HepG2 (cell line): ENCODE measurements around the gene CHID1. TPM values are rescaled to one million over a fixed set of nuclear protein-coding genes. Genes with fewer than 3 reads are reported as not detected.

Source experiments
- ATAC-seq: fragments of 200-7000 bp; cut with Tn5 transposase; 3 replicates; pipeline ENCODE4 v1.9.1; 2020; ENCODE audit warnings: mild to moderate bottlenecking, moderate library complexity
- BruUV-seq: library from RNA; stranded (reverse); fragments of 400-500 nt; replicated peaks from 2 replicates; lab custom pipeline; 2021; lab: Mats Ljungman, UMichigan
- CTCF ChIA-PET: fragments of 300-600 bp; formaldehyde crosslinking; extraction: SDS; loops from one replicate; lab custom pipeline; 2021; ENCODE audit warnings: low total read pairs, inconsistent platforms, low intra/inter-chr PET ratio; lab: Yijun Ruan, JAX
- POLR2A ChIA-PET: fragments of 350-600 bp; sonication (Branson Sonifier 250); formaldehyde crosslinking; loops from one replicate; lab custom pipeline; 2020; ENCODE audit warnings: antibody characterized with exemption, inconsistent platforms; lab: Yijun Ruan, JAX
- DNase-seq: peaks from one replicate; pipeline ENCODE4 v3.0.0-alpha.2; 2015; ENCODE audit warnings: low spot score
- FAIRE-seq: peaks from 3 replicates; lab custom pipeline; 2011; peaks lifted over from hg19 to GRCh38; lab: Jason Lieb, UNC
- H2AFZ ChIP-seq: one replicate; pipeline ENCODE4 v1.6.1; 2011; ENCODE audit warnings: low read length, inconsistent platforms
- H3K27ac ChIP-seq: fragments of 300-600 bp; 3 replicates; pipeline ENCODE4 v1.8.0; 2011; ENCODE audit warnings: mixed run types, mild to moderate bottlenecking, mixed read lengths, low read length, inconsistent platforms; ENCODE audit not compliant: insufficient read depth; ENCODE audit errors: extremely low read length
- H3K27me3 ChIP-seq, 2 experiments: fragments of 200-600 bp in 1 of 2; 2 replicates in 1 of 2; 3 replicates in 1 of 2; pipeline versions ENCODE4 v1.6.0 to v1.8.0; 2011; ENCODE audit warnings: low read length in 2 of 2, mild to moderate bottlenecking in 2 of 2, moderate library complexity in 2 of 2, inconsistent platforms in 1 of 2; ENCODE audit not compliant: insufficient read depth in 2 of 2, control insufficient read depth in 1 of 2
- H3K36me3 ChIP-seq, 2 experiments: fragments of 200-600 bp in 1 of 2; replicated peaks in 1 of 2; 2 replicates in 1 of 2; 3 replicates in 1 of 2; pipeline versions ENCODE4 v1.5.1 to v1.8.0; 2011; ENCODE audit warnings: low read length in 2 of 2, inconsistent platforms in 1 of 2; ENCODE audit not compliant: insufficient read depth in 2 of 2, control insufficient read depth in 1 of 2
- H3K4me1 ChIP-seq: 2 replicates; pipeline ENCODE4 v1.5.1; 2012; ENCODE audit warnings: low read length, inconsistent platforms; ENCODE audit not compliant: insufficient read depth
- H3K4me2 ChIP-seq: 2 replicates; pipeline ENCODE4 v1.6.0; 2011; ENCODE audit warnings: low read depth, low read length, inconsistent platforms
- H3K4me3 ChIP-seq, 3 experiments: fragments of 200-600 bp in 1 of 3; sonication (generic), shearing (Covaris generic) in 1 of 3; replicated peaks in 1 of 3; 2 replicates each; pipeline ENCODE4 v1.5.1; 2011 to 2016; ENCODE audit warnings: low read length in 3 of 3, inconsistent platforms in 2 of 3, low read depth in 2 of 3, mild to moderate bottlenecking in 2 of 3, control low read depth in 1 of 3, mixed read lengths in 1 of 3; ENCODE audit not compliant: insufficient read depth in 1 of 3
- H3K79me2 ChIP-seq: one replicate; pipeline ENCODE4 v1.6.1; 2011; ENCODE audit warnings: low read length, inconsistent platforms; ENCODE audit not compliant: insufficient read depth
- H3K9ac ChIP-seq: 2 replicates; pipeline ENCODE4 v1.6.0; 2011; ENCODE audit warnings: mild to moderate bottlenecking, low read depth, low read length, inconsistent platforms; ENCODE audit not compliant: insufficient read depth
- H3K9me3 ChIP-seq: 2 replicates; pipeline ENCODE4 v1.5.1; 2012; ENCODE audit warnings: mild to moderate bottlenecking, low read length
- H4K20me1 ChIP-seq: 2 replicates; pipeline ENCODE4 v1.6.0; 2011; ENCODE audit warnings: inconsistent platforms, mild to moderate bottlenecking, low read length, moderate library complexity; ENCODE audit not compliant: insufficient read depth
- AGO2 ChIP-seq: fragments of 200-400 bp; formaldehyde crosslinking; optimal IDR thresholded peaks from 2 replicates; pipeline ENCODE3; 2017; ENCODE audit warnings: mild to moderate bottlenecking, low read depth, low read length, moderate library complexity
- FLYWCH1 ChIP-seq: sonication (generic); formaldehyde crosslinking; IDR thresholded peaks from 2 replicates; pipeline ENCODE4 v1.8.1; 2023; ENCODE audit warnings: mild to moderate bottlenecking, missing genetic modification reagents
- GMEB1 ChIP-seq: sonication (generic); formaldehyde crosslinking; IDR thresholded peaks from 2 replicates; pipeline ENCODE4 v1.5.1; 2020; ENCODE audit warnings: missing genetic modification reagents, mild to moderate bottlenecking, borderline replicate concordance
- PCBP1 ChIP-seq: fragments of 200-400 bp; formaldehyde crosslinking; IDR thresholded peaks from 2 replicates; pipeline ENCODE4 v1.6.1; 2017; ENCODE audit warnings: mild to moderate bottlenecking, low read depth, low read length, borderline replicate concordance
- SRSF1 ChIP-seq: fragments of 200-400 bp; formaldehyde crosslinking; optimal IDR thresholded peaks from 2 replicates; pipeline ENCODE3; 2017; ENCODE audit warnings: mild to moderate bottlenecking, low read depth, low read length, moderate library complexity
- ZNF605 ChIP-seq: sonication (generic); formaldehyde crosslinking; IDR thresholded peaks from 2 replicates; pipeline ENCODE4 v1.8.0; 2022; ENCODE audit warnings: mild to moderate bottlenecking, missing genetic modification reagents
- ZNF816 ChIP-seq: sonication (generic); formaldehyde crosslinking; IDR thresholded peaks from 2 replicates; pipeline ENCODE4 v1.8.0; 2022; ENCODE audit warnings: missing genetic modification reagents, mild to moderate bottlenecking, borderline replicate concordance
- ZNF839 ChIP-seq: sonication (generic); formaldehyde crosslinking; IDR thresholded peaks from 2 replicates; pipeline ENCODE4 v1.4.0; 2020; ENCODE audit warnings: missing genetic modification reagents, mild to moderate bottlenecking, borderline replicate concordance
- WGBS: methylation state at CpG from one replicate; pipeline ENCODE4 v1.1.6; 2017; ENCODE audit warnings: low lambda C conversion rate; 5-methylcytosine and 5-hydroxymethylcytosine counted together
- in situ Hi-C: cut with HindIII; loops from 2 replicates; pipeline ENCODE4 v1.10.0; 2017; ENCODE audit warnings: low pct_unique_long_range_greater_than_20kb; ENCODE audit not compliant: extremely low pct_ligation_motif_present
- intact Hi-C: fragments of 100-400 bp; cut with micrococcal nuclease; formaldehyde crosslinking; loops from one replicate; pipeline ENCODE4 v1.10.0; 2022; ENCODE audit not compliant: unreplicated experiment
- polyA plus RNA-seq, 8 experiments: library from polyadenylated mRNA; depleted of rRNA in 3 of 8; stranded (reverse) in 7 of 8; unstranded in 1 of 8; fragments of >200 nt; fragmentation: Illumina TruSeq in 4 of 8; extraction: Trizol in 4 of 8; gene quantifications; 2 replicates each; pipeline versions ENCODE4 v1.2.1 to v1.2.3, GENCODE V29; 2011 to 2016; ENCODE audit warnings: low read depth in 4 of 8, missing spikeins in 1 of 8, mixed read lengths in 1 of 8; ENCODE audit not compliant: insufficient read depth in 1 of 8
- total RNA-seq, 5 experiments: library from RNA; depleted of rRNA; stranded (reverse); fragments of >200 nt; fragmentation: Illumina TruSeq; extraction: Trizol; gene quantifications; 2 replicates each; pipeline ENCODE4 v1.2.3, GENCODE V29; 2016; ENCODE audit warnings: low read depth in 1 of 5

CHID1 gene
- total and polyA plus RNA-seq, 2 of the 13 experiments (the other 11 are each of a cell fraction or from before 2014, with no cell fraction given), result 65.1 to 93.6 TPM

GRCh38 chr11:831961-832528 lies 78.6 kb downstream of the CHID1 start:
- BruUV-seq, result TSS peak; percentile 39
- H3K4me1 ChIP-seq, result peaks cover 73% of the 10 kb centered on the region
- peaks cover 7% of the 10 kb centered on the region; the same call in 1 of the 2 replicates for H4K20me1 ChIP-seq
- no peak overlapping the region for H3K27ac ChIP-seq
- 77% methylated on average over 13 of the region's 23 CpGs for WGBS
- DNase-seq (no peak), ATAC-seq (no peak), FAIRE-seq (no peak)
- no peak overlapping the region for H2AFZ ChIP-seq
- H3K4me2 ChIP-seq, result peak overlapping the region; percentile 87
- ChIA-PET CTCF (no interaction called here), POLR2A (interaction anchor here (1.0 to 16.1 kb wide), 4 partner anchors 9 to 36 kb away, joined by 4 to 264 read pairs (median 80); partner anchors contain the start of genes PNPLA2, POLR2L, RPLP2 and TSPAN4)
- no peaks in the 10 kb centered on the region for H3K9me3 ChIP-seq
- H3K9ac ChIP-seq, result peak overlapping the region; percentile 69; the same call in 1 of the 2 replicates
- H3K79me2 ChIP-seq, result peaks cover 11% of the 10 kb centered on the region
- H3K4me3 ChIP-seq, result peak overlapping the region; percentile 49 to 81 (median 71)
- no peaks in the 10 kb centered on the region for H3K27me3 ChIP-seq
- no peak for TF ChIP-seq GMEB1
- TF ChIP-seq FLYWCH1 (CRISPR knock-in tag), result no peak
- TF ChIP-seq ZNF605, result 0 out of 2 replicates have a peak, but pooled peaks have one; percentile 24
- 0 out of 2 replicates have a peak, but pooled peaks have one; percentile 27 for TF ChIP-seq ZNF816 (CRISPR knock-in tag)
- TF ChIP-seq AGO2, result peak; percentile 63
- peak; percentile 73; the same call in 1 of the 2 replicates for TF ChIP-seq PCBP1
- TF ChIP-seq SRSF1, result peak; percentile 18
- peak; percentile 28; the same call in 1 of the 2 replicates for TF ChIP-seq ZNF839 (CRISPR knock-in tag)
- H3K36me3 ChIP-seq, result peaks cover 4 to 5% of the 10 kb centered on the region in 2 experiments; a peak in 3 of 5 replicates
- intact Hi-C loops (no loop called here), in situ Hi-C loops (no loop called here)
